HG03108 (cell line): ENCODE results near the gene MCM9.
A peak's percentile ranks its signal among the peaks of the same experiment; 100 is the strongest.
"Not testable (repeated sequence)": the region's sequence is repeated elsewhere in the genome, so short reads cannot be mapped to it uniquely, and the experiment has no call there.

Experiments used
- ATAC-seq: cut with Tn5 transposase; IDR thresholded peaks from one replicate; pipeline ENCODE4 v1.9.1; 2021; ENCODE audit warnings: moderate library complexity; ENCODE audit not compliant: unreplicated experiment

Gene MCM9

DNA sequence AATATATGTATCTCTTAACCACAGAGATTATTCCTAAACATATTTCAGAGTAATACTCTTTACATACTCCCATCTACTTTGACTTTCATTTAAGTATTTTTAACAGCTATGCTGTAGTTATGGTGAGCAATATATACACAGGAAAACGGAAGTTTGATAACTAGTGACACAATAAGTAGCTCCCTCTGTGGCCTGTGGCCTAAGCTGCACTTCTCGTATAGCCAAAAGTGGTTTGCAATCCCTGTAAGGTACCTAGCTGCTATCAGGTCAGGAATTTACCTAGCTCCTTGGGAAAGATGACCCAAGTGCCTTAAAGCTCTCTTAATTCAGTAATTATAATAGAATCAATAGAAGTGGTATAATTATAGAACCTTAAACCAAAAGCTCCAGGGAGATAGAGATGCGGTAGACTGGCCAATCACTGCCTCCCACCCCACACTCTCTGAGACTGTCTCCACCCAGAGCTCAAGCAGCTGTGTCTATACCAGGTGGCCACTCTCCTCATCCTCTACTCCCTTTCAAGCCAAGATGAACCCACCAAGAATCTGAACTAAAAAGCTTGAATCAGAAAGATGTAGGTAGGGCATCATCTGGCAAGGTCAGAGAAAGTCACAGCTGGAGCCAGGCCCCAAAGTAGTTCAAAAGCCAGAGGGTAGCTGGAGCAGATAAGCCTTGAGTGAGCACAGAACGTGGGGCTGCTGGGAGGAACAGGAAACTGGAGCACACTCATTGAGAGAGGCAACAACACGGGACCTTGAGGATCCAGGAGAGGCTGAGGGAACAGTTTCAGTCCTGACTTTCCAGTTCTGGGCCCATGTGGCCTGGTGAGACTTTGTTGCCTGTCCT, 125.9 kb downstream of the MCM9 start:
- ATAC-seq = no peak

DNA sequence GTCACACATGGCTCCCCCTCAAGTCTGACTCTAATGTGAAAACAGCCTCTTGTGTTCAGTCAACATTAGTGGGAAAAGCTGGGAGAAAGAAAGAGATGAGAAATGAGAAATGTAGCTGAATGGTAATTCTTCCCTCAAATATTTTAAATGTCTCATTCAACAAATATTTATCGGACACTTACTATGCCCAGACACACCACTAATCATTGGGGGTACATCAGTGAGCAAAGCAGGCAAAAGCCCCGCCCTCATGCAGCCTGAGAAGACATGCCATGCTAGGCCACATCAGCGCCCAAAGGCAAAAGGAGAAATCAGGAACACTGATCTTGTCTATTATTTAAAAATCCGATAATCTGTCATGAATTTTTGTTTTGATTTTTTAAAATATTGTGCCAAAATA, 130.9 kb downstream of the MCM9 start:
- ATAC-seq = no peak

DNA sequence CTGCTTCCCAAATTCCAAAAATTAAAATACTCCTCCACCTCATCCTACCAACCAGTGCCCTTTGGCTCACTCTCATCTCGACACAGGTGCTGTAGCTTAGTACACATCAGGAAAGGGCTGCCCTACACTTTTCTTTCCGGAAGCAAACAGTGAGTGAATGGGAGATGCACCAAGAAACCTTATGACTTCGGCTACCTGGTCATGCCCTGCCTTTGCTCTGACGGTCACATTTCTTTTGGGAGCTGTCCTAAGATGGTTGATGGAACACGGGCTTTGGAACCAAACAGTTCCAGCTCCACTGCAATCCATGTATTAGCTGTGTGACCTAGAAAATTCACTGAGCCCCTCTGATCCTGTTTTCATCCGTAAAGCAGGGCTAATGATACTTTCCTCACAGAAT, 133.7 kb downstream of the MCM9 start:
- no peak for ATAC-seq

DNA sequence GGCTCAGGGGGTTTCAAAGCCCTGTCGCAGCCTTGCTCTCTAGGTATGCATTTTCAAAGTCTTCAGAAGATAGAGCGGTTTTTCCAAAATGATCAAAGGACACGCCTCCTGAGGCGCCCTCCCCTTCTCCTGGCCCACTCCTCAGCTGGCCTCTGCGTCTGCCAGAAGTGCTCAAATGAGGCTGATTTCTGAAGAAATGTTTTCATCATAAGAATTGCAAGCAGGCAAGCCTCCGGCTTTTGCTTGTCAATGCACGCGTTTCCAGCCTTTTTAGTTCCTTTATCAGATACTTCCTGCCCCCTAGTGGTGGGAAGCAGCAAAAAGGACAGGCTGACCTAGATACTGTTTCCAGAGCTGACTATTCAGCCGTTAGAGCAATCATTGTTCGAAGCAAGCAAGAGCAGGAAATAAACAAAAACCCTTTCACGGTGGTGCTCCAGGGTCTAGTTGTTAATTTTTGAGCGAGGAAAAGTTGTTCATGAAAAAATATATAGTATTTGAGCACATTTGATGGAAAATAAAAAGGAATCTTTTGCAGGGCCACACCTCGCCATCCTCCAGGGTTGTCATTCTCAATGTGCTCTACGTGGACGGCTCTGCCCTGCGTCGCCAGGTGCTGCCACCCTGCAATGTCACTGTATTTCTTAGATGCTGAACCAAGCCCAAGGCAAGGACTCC, 134.4 kb downstream of the MCM9 start:
- peak; percentile 92 for ATAC-seq

DNA sequence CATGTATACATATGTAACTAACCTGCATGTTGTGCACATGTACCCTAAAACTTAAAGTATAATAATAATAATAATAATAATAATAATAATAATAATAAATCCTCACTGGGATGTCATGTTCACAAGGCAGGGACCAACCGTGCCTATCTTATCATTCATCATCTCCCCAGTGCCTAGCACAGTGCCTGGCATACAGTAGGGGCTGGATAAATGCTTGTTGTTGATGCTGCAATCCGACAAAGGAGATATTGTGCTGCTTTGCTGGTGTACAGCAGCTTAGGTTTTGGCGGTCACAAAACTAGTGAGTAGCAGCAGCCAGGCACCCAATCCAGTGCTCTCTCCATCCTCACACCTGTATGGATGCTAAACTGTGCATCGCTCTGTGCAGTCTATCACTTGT, 135.1 kb downstream of the MCM9 start:
- ATAC-seq = no peak

DNA sequence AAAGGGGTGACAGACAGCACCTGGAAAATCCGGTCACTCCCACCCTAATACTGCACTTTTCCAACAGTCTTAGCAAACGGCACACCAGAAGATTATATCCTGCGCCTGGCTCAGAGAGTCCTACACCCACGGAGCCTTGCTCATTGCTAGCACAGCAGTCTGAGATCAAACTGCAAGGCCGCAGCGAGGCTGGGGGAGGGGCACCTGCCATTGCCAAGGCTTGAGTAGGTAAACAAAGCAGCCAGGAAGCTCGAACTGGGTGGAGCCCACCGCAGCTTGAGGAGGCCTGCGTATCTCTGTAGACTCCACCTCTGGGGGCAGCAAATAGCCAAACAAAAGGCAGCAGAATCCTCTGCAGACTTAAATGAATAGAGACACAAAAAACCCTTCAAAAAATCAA, 138.4 kb downstream of the MCM9 start:
- not testable (repeated sequence) for ATAC-seq

DNA sequence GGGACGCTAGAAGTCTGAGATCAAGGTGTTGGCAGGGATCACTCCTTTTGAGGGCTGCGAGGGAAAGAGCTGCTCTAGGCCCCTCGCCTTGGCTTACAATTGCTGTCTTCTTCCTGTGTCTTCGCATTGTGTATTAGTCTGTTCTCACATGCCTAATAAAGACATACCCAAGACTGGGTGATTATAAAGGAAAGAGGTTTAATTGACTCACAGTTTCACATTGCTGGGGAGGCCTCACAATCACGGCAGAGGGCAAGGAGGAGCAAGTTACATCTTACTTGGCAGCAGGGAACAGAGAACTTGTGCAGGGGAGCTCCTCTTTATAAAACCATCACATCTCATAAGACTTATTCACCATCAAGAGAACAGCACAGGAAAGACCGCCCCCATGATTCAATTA, 143.5 kb downstream of the MCM9 start:
- no peak for ATAC-seq

DNA sequence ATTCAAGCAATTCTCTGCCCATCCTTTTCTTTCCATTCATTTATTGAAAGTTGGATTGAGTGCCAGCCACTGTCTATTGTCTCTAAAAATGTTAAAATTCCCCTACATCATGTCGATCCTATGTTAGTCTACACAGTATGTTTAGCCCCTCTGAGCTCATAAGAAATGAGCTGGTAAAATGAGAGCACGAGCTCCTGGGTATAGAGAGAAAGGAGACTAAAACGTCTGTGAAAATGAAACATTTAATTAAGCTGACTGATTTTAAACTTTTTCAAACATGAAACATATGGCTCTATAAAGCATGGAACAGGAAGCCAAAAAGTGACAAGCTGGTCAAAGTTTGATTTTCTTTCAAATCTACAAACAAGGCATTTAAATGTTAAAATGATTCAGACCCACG, 145.0 kb downstream of the MCM9 start:
- no peak for ATAC-seq

DNA sequence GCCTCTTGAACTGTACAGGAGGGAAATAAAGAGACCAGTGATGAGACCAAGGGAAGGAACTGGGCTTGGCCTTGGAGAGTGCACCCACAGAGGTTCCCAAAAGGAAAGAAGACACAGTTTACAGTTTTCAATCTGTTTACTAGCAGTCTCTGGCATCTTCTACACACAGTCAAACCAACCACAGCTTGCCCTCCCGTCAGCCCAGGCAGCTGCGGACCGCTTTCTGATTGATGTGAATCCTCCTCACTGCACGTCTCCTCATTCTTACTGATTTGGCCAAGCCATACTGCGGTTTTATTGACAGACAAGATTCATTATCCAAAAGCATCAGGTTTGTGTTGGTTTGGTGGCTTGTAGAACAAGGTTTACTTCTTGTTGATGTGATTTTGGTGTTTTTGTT, 145.5 kb downstream of the MCM9 start:
- no peak for ATAC-seq

DNA sequence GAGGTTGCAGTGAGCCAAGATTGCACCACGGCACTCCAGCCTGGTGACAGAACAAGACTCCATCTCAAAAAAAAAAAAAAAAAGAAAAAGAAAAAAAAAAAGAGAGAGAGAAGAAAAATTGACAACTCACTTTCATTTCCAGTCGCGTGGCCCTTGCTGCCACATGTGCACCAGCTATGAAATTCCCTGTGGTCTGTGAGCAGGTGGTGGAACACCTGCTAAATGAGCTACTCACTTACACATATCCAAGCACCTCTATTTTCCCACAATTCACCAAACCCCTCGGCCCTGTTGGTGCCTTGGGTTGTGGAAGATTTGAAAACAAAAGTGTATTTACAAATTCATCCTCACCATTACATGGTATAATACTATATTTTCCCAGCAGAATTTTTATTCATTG, 146.3 kb downstream of the MCM9 start:
- ATAC-seq = no peak

DNA sequence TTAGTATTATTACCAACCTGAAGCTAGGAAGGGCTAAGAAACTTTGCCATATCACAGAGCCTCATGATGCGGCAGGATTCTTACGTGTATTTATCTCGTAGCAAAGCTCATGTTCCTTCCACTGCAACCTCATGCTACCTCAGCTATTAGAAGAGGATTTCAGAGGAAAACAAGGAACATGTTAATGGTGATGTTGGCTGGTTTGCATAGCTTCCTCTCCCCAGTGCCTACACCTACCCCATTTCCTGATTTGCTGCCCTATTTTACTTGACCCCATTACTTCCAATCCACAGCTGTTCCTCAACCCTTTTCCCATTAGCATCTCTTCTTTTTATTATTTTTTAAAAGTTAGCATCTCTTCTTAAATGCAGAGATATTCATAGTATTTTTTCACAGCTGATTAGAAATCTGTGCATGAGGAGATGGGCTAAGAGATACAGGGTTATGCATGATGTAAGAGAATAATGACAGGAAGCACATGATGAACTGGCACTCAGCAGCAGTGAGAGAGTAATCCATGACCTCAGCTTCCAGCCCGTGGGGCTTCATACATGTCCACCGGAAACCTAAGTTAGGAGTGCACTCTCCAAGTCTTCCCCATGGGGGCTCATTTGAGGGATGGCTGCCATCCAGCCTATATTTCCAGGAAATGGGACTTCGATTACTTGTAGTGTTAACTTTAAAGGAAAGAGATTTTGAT, 147.1 kb downstream of the MCM9 start:
- no peak for ATAC-seq

DNA sequence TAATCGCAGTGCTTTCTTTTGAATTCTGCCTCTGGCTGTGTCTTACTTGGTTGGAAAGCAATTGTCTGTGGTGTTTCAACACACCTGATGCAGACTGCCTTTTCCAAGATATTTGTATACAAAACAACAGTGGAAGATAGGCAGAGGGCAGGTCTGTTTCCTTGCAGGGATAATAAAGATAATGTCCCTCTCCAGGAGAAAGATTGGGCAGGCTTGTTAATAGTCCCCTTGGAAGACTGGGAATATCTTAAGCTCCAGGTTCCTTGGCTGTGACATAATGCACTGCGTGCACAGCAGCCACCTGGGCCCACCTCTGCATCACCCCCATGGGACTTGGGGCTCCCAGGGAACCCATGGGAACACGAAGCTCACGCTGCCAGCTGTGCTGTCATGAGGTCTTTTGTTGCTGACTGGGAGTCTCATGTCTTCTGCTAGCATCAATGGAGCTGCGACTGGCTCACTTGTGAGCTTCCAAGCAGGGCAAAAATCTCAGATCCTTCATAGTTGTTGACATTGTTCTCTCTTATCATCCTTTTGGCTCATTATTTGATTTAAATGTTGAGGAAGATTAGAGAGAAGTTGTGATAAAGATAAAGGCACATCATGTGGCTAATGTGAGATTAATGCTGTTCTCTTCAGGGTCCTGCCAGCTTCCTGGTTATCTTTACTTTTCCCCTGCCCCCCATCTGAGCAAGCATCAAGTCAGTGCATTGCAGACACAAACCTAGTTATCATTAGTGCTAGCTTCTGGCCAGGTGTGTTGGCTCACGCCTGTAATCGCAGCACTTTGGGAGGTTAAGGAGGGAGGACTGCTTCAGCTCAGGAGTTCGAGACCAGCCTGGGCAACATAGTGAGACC, 148.1 kb downstream of the MCM9 start:
- no peak for ATAC-seq

DNA sequence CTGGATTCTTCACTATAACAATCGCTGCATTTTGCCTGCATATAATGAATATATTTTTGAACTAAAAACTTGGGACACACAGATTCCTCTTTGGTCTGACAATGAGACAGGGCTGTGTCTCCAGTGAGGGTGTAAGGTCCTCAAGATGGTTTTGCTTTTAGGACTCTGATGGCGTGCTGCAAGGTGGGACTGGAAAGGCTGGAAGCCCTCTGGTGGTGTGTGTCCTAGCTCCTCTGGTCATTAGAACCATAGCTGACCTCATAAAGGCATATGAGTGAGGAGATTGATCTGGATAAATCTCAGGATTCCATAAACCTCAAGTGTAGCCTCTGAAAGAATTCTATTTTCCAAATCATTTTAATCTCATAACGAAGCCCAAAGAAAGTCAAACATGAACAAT, 149.4 kb downstream of the MCM9 start:
- no peak for ATAC-seq

DNA sequence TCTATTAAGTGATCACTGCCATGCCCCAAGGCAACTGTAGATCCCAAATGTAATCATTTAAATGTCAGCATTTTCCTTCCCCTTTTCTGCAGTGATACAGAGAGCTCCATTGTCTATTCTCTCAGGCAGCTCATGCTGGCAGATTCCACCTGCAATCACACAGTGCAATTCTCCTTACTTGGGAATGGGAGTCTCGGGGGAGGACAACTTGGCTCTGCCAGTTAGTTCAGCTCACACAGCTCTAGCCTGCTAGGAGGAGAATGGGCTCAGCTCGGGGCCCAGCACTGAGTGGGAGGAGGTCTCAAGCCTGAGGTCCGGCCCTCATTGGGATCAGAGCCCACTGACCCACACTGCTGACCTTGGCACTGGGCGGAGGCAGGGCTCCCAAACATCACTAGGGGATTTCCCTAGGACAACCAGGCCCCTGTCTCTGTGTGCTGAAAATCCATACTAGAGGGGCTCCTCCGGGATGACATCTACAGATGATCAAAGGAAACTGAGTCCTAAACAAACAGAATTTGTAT, 150.3 kb downstream of the MCM9 start:
- no peak for ATAC-seq

DNA sequence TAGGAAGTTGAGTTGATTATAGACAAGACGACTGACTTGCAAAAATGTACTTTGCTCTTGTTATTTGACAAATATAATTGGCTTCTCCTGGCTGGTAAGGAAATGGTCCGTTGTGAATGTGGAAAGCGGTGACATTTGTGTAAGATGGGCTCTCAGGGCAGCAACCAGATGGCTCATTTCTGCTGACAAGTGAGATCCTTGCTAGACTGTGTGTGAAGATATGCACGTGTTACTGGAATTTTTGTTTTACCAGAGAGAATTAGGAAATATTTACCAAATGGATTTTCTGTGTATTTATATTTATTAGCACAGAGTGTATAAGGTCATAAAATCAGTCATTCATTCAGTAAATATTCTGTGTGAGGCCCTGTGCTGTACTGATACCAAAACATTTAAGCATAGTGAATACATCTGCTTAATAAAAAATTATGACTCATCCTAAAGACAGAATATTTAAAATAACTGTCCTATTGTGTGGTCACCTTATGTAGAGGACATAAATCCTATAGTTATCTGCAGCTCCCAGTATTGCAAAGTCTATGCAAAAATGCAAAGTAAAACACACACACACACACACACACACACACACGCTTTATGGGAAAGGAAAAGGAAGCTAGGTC, 150.9 kb downstream of the MCM9 start:
- ATAC-seq = no peak

DNA sequence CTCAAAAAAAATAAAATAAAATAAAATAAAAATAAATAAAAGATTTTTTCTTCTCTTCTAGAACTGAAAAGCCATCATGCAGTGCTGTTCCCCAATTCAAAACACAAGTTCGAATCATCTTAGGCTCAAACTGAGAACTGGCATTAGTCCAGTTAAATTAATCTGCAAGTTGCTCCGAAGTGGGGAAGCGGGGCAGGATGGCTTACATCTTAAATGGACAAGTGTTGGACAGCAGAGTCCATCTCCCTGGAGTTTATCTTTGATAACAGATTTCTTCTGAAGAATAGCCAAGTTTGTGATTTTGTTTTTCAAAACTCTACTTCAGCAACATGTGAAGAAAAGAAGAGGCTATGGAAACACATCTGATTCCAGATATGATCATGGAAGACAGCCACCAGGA, 152.3 kb downstream of the MCM9 start:
- ATAC-seq = no peak

DNA sequence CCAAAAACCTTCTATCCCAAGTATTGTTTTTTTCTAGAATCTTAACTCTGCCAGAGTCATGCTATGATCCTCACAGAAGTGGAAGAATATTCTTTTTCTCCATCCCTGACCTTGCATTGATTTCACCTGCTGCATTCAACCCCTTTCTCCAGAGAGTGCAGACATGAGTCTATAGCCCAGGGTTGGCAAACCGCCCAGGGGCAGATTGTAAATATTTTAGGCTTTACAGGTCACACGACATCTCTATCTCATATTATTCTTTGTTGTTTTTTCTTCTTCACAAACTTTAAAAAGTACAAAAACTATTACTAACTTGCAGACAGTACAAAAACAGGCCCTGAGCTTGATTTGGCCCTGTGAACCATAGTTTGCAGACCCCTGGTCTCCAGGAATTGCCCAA, 153.1 kb downstream of the MCM9 start:
- no peak for ATAC-seq

DNA sequence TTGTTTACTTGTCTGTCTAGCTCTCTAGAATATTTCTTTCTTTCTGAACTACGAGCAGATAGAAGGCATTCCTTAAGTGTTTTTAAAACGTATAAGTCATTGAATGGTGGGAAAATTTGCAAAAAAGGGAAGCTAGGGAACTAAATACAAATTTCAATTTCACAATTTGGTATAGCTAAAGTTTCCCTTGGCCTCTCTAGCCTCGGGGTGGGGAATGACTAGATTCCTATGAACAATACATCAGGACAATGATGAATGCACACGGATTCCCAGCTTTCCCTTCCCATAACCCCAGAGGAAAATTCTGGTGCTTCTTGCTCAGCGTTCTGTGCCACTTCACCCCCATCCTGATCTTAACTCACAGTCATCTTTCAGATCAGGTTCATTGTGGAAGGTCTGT, 154.3 kb downstream of the MCM9 start:
- no peak for ATAC-seq

DNA sequence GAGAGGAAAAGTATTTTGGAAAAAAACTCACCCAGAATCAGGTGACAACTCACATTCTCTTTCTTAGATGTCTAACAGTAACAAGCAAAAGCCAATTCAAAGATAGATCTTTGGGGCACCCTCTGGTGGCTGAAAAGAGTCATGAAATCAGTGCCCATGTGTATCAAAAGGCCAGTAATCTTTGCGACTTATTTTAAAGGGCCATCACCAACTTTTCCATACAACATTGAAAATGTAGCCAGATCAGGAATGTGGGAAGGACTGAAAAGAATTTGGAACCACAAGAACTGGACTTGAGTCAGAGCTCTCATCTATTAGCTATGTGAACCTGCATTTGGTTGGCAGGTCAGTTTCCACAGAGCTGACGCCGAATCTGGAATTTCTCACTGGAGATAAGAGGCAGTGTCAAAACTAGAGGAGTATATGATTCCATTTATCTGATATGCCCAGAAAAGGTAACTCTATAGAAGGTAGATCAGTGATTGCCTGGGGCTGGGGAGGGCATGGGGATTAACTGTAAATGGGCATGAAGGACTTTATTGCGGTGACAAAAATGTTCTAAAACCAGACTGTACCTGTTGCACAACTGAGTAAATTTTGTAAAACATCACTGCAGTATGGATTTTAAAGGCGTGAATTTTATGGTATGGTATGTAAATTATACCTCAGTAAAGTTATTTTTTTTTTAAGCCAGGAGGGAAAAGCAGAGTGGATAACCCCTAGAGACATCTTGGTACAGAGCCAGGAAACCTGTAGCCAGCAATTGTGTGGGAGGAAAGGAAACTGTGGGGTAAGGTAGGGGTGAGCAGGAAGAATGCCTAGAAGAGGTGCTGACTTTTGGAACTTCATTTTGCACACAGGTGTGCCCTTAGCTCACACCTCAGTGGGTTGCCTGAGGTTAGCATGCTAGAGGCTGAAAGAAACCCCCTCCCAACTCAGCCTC, 158.1 kb downstream of the MCM9 start:
- no peak for ATAC-seq
